Astrocyte of the spinal cord (primary cell): ENCODE data around the gene SNCAIP.

Experiments used
- DNase-seq: peaks from one replicate; pipeline ENCODE4 v3.0.0; 2011; ENCODE audit warnings: low read depth, low spot score
- H3K4me3 ChIP-seq: 2 replicates; pipeline ENCODE4 v1.5.1; 2011; ENCODE audit warnings: low read depth, mild to moderate bottlenecking, low read length, moderate library complexity
- in situ Hi-C: cut with HindIII; loops from 2 replicates; pipeline ENCODE4 v1.10.0; 2017; ENCODE audit warnings: low sequenced_read_pairs
- TF ChIP-seq, protein P1 (sequence below): IDR thresholded peaks from 2 replicates; pipeline ENCODE4 v1.5.1; 2012; ENCODE audit warnings: low read depth, mild to moderate bottlenecking, low read length, inconsistent platforms

Gene SNCAIP

DNA sequence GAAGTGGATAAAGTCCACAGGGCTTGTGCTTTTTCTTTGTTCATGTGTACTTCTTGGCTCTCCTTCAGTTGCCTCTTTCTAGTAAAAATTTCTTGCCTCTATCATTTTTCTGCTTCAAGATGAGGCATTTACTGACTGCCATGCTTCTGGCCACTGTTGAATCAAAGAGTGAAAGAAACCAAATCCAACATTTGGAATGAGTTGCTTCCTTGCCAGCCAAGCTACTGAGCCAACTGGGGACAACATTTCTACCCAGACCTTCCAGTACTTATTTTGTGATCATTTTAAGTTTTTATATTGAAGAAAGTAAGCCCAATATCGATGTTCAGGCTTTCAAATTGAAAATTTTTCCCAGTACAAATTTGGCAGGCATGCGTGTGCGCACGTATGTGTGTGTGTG is 73.2 kb downstream of the SNCAIP start:
- DNase-seq = no peak
- in situ Hi-C loops = no loop called here
- H3K4me3 ChIP-seq = no peak overlapping the region
- TF ChIP-seq, protein P1, sequence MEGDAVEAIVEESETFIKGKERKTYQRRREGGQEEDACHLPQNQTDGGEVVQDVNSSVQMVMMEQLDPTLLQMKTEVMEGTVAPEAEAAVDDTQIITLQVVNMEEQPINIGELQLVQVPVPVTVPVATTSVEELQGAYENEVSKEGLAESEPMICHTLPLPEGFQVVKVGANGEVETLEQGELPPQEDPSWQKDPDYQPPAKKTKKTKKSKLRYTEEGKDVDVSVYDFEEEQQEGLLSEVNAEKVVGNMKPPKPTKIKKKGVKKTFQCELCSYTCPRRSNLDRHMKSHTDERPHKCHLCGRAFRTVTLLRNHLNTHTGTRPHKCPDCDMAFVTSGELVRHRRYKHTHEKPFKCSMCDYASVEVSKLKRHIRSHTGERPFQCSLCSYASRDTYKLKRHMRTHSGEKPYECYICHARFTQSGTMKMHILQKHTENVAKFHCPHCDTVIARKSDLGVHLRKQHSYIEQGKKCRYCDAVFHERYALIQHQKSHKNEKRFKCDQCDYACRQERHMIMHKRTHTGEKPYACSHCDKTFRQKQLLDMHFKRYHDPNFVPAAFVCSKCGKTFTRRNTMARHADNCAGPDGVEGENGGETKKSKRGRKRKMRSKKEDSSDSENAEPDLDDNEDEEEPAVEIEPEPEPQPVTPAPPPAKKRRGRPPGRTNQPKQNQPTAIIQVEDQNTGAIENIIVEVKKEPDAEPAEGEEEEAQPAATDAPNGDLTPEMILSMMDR = no peak

DNA sequence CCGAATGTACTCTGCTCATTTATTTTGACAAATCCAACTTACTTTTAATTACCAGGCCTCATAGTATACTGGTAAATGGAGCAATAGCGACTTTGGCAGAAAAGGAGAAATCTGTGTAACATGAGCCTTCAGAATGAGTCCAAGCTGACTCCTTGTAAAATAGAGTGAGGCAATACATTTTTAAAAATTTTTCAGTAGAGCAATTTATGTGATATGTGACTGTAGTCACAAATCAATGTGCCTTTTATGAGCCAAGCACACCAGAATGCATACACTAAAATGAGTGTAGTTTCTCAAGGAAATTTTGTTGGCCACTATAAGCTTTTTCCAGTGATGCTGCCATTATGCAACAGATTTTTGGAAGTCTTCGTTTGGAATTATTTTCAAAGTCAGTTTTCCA is 73.8 kb downstream of the SNCAIP start:
- TF ChIP-seq, protein P1 = no peak
- H3K4me3 ChIP-seq = no peak overlapping the region
- DNase-seq = no peak
- in situ Hi-C loops = no loop called here

DNA sequence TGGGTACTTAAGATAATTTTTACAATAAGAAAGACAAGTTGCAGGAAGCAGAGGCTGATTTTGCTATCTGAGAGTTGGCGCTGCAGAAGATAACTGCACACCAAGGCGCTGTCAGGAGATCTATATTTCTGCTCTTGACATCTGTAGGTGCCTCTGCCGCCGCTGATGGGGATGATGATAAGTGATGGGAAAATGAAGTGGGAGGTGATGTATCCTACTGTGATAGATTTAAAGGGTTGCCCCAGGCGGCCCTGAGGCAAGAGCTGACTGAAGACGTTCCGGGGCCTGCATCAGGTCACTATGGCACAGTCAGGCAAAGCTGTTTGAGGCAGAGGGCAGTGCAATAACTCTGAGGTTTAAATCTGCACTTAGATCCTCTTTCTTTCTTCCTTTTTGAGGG is 78.1 kb downstream of the SNCAIP start:
- TF ChIP-seq, protein P1 = no peak
- in situ Hi-C loops = no loop called here

DNA sequence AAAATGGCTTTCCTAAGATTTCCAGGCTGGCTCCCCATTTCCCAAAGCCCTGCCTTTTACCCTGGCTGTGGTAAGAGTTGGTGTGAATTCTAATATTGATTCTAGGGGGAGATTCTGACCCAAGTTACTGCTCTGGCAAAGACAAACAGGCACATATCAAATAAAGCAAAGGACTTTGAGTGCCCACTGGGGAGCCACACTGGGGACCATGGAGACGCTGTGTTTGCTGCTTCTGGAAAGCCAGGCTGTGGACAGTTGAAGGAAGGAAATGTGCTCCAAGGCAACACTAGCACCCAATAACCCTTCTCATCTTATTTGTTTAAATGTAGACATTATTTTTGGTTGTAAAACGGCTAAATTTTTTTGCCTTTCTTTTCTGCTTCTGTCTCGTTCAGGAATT is 78.7 kb downstream of the SNCAIP start:
- TF ChIP-seq, protein P1 = no peak
- in situ Hi-C loops = no loop called here
- H3K4me3 ChIP-seq = no peak overlapping the region
- no peak for DNase-seq

More for the DNA sequence above, 78.1 kb downstream of the SNCAIP start:
- H3K4me3 ChIP-seq = no peak overlapping the region
- no peak for DNase-seq

DNA sequence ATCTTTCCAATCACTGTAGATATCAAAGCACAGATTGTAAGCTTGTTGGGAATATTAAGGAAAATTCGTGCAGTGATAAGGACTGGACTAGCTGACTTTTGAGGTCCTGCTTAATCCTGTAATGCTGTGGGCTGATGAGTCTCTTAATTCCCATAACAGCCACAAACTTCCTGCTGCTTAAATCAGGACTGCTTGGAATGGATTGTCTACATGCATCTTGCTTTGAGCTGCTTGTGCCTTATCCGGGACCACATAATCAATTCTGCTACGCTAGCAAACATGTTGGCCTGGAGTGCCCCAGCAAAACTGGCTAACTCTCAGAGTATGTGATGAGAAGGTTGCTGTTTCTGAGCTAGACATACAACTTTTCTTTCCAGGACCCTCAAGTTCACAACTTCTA is 79.6 kb downstream of the SNCAIP start:
- TF ChIP-seq, protein P1 = no peak
- H3K4me3 ChIP-seq = no peak overlapping the region
- no peak for DNase-seq
- in situ Hi-C loops = no loop called here

DNA sequence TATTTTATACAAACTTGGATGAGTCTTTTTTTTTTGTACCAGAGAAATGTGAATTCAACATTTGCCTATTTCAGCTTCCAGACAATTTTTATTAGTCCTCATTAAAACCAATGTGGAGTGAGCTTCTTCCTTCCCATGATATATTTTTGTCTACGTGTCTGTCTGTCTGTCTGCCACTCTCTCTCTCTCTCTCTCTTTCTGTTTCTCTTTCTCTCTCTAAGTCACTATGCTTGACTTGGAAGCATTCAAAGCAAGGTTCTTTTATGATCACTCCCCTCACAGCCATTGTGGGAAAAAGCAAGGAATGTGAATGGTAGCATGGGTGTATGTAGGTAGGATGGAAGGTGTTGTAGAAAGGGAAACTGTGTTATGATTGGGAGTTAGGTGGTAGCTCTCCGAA is 80.2 kb downstream of the SNCAIP start:
- in situ Hi-C loops = no loop called here
- TF ChIP-seq, protein P1 = no peak
- no peak overlapping the region for H3K4me3 ChIP-seq
- no peak for DNase-seq

DNA sequence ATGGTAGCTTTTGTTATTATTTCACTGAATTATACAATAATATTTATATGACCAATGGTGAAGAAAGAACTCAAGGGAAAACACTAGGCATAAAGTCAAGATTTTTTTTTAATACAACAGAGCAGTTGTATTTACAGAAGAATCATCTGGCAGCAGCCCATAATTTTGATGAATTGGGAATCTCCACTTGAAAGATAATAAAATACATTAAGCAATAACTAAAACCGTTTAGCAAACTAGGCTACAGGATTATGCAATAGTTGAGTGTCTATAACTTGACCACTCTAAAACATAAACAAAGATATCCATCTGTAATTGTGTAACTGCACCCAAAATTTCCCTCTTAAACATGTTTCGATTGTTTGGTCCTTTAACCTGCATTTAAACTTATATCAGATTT is 80.8 kb downstream of the SNCAIP start:
- DNase-seq = no peak
- in situ Hi-C loops = no loop called here
- TF ChIP-seq, protein P1 = no peak
- H3K4me3 ChIP-seq = no peak overlapping the region
